HG03097 (cell line): ENCODE results near the gene MYCBPAP.
"Not testable (repeated sequence)": the region's sequence is repeated elsewhere in the genome, so short reads cannot be mapped to it uniquely, and the experiment has no call there.

Source experiments
- ATAC-seq: cut with Tn5 transposase; IDR thresholded peaks from one replicate; pipeline ENCODE4 v1.9.1; 2021; ENCODE audit not compliant: unreplicated experiment, low FRiP score

MYCBPAP gene

DNA sequence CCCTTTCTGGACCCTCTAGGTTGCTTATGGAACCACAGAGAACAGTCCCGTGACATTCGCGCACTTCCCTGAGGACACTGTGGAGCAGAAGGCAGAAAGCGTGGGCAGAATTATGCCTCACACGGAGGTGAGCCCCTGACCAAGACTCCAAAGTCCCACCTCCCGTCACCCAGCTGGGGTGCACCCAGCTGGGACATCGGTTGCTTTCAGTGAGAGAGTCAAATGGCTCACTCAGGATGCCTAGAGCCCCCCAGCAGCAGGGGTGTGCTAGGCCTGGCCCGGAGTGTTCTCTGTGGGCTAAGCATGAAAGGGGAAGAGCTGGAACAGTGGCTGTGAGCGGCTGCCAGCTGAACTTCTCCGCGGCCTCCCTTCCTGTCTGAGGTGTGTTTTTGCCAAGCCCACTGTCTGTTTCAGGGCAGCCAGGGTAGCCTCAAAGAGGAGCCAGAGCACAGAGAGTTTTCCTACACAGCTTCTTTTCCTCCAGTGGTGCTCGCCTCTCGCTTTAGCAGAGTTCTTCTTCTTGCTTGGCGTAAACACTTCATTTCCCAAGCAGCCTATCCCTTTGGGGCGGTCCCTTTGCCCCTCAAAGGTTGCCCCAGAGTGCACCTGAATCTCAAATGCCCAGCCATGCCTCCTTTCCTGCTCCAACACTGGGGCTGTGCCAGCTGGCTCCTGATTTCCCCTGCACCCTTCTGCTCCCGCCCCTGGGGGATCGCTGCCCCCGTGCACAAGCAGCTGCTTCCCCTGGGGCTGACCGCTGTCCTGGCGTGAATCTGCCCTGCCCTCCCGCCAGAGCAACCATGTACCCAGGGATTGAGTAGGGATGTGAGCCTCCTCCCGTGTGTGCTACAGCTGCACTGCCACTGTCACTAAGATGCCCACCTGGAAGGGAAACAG lies 37.0 kb upstream of the MYCBPAP start:
- no peak for ATAC-seq

DNA sequence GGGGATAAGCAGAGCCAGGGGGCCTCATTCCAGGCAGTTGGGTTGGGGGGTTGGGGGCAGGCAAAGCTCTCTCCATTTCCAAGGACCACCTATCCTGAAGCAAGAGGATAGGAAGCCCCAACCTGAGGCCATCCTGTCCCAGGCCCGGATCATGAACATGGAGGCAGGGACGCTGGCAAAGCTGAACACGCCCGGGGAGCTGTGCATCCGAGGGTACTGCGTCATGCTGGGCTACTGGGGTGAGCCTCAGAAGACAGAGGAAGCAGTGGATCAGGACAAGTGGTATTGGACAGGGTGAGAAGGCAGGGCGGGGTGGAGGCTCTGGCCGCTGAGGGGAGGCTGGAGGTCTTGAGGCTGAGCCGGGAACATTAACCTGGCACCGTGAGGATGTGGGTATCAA lies 36.0 kb upstream of the MYCBPAP start:
- no peak for ATAC-seq

GRCh38 chr17:50472761-50473161 lies 35.5 kb upstream of the MYCBPAP start:
- ATAC-seq, result not testable (repeated sequence)

DNA sequence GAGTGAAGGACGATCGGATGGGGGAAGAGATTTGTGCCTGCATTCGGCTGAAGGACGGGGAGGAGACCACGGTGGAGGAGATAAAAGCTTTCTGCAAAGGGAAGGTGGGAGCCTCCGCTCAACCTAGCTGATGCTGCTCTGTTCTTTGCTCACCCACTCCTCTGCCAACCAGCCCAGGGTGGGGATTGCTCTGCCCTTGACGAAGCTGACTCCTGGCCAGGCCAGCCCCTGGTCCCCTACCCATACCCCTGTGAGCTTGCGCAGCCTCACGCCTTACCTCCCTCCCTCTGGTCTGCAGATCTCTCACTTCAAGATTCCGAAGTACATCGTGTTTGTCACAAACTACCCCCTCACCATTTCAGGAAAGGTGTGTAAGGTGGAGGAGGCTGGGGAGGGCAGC lies 34.3 kb upstream of the MYCBPAP start:
- ATAC-seq, result no peak

DNA sequence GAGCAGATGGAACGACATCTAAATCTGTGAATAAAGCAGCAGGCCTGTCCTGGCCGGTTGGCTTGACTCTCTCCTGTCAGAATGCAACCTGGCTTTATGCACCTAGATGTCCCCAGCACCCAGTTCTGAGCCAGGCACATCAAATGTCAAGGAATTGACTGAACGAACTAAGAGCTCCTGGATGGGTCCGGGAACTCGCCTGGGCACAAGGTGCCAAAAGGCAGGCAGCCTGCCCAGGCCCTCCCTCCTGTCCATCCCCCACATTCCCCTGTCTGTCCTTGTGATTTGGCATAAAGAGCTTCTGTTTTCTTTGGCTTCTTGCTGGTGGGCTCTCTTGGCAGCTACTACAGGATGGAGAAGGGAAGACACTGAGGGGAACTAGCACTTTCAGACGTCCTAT lies 33.7 kb upstream of the MYCBPAP start:
- no peak for ATAC-seq

DNA sequence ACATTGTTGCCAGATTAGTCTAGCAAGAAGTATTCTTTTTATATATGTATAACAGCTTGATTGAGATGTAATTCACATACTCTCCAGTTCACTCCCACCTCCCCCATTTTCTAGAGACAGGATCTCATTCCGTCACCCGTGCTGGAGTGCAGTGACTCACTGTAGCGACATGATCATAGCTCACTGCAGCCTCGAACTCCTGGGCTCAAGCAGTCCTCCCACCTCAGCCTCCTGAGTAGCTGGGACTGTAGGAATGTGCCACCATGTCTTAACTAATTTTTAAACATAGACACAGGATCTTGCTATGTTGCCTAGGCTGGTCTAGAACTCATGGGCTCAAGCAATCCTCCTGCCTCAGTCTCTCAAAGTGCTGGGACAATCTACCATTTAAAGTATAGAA lies 32.9 kb upstream of the MYCBPAP start:
- ATAC-seq, result no peak

DNA sequence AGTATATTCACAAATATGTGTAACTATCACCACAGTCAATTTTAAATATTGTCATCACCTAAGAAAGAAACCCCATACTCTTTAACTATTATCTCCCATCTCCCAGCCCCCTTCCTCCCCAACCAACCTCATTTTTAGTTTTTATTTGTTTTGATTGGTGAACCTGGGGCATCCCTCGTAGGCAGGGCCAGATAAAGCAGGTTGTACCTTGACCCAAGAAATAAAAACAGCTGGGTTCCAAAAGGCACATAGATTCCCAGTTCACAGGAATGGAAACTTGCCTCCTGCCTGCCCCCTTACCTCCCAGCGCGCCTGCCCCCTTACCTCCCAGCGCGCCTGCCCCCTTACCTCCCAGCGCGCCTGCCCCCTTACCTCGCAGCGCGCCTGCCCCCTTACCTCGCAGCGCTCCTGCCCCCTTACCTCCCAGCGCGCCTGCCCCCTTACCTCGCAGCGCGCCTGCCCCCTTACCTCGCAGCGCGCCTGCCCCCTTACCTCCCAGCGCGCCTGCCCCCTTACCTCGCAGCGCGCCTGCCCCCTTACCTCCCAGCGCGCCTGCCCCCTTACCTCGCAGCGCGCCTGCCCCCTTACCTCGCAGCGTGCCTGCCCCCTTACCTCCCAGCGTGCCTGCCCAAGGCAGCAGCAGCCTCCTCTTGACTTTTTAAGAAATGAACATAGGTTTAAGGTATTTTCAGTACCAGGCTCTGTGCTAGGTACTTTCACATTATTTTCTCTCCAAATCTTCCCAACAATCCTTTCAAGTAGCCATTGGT lies 32.3 kb upstream of the MYCBPAP start:
- ATAC-seq, result not testable (repeated sequence)

GRCh38 chr17:50476545-50477315 lies 31.5 kb upstream of the MYCBPAP start:
- ATAC-seq, result no peak

DNA sequence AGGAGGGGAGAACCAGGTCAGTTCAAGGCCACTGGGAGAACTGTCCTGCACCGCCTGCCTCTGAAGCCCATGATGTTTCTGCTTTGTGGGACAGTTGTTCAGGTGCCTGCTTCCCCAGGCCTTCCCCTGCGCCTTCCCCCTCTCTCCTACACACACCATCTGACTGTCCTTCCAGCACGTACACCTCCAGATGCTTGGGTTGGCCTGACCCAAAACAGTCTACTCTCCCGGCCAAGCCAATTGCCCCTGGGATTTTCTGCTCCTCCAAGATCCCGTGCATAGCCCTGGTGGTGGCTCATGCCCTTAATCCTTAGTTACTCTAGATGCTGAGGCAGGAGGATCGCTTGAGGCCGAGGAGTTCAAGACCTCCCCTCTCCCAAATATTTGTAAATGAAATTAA lies 30.3 kb upstream of the MYCBPAP start:
- no peak for ATAC-seq

GRCh38 chr17:50478391-50479381 lies 29.6 kb upstream of the MYCBPAP start, which contains the start of gene RSAD1:
TSS of gene RSAD1 (plus strand) at chr17:50478860. CDS start at chr17:50478885, 25 bp downstream.
- peak; percentile 82 for ATAC-seq

DNA sequence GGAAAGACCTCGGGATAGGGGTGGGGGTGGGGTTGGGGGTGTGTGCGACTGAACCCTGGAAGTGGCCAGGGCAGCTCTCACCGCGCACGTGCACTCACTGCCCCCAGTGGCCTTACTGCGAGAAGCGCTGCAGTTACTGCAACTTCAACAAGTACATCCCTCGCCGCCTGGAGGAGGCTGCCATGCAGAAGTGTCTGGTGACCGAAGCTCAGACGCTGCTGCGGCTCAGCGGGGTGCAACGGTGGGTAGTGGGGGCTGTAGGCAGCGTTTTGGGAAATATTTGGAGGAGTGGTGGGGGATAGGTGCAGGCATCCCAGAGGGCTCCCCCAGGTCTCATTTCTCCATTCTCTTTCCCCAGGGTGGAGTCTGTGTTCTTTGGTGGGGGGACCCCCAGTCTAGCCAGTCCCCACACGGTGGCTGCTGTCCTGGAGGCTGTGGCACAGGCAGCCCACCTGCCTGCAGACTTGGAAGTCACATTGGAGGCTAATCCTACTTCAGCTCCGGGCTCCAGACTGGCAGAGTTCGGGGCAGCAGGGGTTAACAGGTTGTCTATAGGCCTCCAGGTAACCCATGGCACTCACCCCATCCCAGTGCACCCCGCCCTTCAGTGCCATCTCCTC lies 28.6 kb upstream of the MYCBPAP start:
- ATAC-seq, result no peak

DNA sequence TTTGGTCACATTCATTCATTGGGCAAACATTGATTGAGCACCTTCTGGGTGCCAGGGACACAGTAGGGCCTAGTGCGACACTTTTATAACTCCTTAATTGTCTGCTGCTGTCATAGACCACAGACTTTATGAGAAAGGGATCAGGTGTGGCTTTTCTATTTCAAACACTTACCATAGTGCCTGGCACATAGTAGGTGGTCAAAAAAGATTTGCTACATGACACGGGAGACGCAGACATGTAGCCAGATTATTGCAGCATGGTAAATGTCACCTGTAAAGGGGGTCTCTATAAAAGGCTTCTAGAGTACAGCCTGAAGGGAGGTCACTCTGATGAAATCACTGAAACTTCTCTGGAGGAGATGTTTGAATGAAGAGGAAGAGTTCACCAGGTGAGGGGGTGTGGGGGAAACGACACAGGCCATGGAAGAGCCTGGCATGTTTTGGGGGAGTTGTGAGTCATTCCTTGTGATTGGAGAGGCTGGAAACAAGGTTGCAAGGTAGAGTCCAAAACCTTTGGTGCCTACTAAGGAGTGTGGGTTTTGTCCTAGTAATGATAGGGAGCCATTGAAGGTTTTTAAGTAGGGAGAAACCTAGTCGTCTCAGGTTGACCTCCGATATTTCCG lies 28.0 kb upstream of the MYCBPAP start:
- ATAC-seq, result no peak

DNA sequence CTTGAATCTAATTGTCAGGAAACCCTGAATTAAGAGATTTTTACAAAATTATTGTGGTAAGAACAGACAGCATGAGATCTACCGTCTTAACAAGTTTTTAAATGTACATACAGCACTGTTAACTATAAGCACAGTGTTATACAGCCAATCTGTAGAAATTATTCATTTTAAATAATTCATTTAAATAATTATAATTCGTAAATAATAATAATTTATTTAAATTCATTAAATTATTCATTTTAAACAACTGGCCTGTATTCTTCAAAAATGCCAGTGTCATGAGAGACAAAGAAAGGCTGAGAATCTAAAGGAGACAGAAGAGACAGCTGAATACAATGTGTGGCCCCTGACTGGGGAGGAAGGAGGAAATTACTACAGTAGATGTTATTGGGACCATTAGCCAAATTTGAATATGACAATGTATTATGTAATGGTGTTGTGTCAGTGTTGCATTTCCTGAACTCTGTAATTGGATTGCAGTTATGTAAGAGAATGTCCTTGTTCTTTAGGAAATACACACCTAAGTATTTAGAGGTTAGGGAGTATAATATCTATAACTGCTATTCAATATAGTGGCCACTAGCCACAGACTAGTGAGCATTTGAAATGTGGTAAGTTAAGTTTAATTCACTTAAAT lies 27.3 kb upstream of the MYCBPAP start:
- no peak for ATAC-seq

DNA sequence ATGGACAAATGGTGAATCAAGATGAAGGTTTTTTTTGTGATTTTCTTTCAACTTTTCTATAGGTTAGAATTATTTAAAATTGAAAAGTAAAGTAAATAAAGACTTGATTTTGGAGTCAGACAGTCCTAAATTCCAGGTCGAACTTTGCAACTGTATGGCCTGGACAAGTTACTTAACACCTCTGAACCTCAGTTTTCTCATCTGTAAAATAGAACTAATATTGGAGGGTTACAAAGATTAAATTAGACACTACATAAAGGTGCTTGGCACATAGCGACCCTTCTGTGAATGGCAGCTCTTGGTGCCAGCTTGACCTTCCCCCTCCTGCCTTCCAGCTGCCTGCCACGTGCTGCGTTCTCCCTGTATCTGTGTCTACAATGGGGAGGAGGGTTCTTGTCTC lies 26.6 kb upstream of the MYCBPAP start:
- no peak for ATAC-seq

DNA sequence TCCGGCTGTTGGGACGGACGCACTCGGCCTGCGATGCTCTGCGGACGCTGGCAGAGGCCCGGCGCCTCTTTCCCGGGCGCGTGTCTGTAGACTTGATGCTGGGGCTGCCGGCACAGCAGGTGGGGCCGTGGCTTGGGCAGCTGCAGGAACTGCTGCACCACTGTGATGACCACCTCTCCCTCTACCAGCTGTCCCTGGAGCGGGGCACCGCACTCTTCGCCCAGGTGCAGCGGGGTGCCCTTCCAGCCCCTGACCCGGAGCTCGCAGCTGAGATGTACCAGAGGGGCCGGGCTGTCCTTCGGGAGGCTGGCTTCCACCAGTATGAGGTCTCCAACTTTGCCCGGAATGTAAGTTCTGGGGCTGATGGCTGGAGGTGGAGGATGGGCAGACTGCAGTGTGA lies 26.1 kb upstream of the MYCBPAP start:
- no peak for ATAC-seq

- ATAC-seq, result no peak
Observed at GRCh38 chr17:50482516-50482915, 25.7 kb upstream of the MYCBPAP start.

DNA sequence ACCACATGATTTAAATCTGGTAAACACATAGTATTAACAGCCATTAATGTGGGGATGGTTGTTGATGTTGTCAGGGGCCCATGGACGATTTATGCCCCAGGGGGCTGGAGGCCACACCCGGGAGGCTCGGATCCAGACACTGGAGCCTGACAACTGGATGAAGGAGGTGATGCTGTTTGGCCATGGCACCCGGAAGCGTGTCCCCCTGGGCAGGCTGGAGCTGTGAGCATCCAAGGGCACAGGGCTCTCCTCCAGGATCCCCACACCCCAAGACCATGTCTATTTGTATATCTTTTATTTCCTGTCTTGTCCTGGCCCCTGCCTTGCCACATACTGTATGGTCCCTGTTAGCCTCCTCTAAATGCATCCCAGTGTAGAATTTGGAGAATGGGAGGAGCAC lies 25.0 kb upstream of the MYCBPAP start:
- ATAC-seq, result no peak

DNA sequence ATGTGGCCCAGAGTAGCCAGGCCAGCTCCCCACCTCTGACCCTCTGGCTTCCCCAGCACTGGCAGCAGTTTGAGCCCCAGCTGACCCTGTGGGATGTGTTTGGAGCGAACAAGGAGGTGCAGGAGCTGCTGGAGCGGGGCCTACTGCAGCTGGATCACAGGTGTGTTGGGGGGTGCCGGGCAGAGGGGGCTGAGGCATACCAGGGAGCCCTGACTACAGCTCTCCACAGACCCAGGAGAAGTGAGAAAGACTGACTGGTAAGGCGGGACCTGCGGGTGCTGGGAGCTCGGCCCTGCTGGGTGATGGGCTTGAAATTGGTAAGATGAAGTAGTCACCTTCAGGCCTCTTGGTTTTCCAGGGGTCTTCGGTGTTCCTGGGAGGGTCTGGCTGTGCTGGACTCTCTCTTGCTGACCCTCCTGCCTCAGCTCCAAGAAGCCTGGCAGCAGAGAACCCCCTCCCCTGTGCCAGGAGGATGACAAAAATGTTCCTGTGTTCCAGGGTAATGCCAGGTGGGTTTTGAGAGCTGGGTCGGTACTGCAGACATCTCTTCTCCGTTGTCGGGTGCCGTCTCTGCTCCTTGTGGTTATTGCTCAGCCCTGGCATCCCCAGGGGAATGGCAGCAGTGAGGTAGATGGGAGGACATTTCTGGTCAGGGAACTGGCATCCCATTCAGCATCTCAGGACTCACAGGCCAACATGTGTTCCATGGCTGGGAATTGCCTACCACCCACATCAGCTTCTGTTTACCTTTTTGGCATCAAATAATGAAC lies 23.7 kb upstream of the MYCBPAP start:
- ATAC-seq, result no peak
